Measurements from ENCODE around the gene ITFG1.
"Not testable (repeated sequence)": the region's sequence is repeated elsewhere in the genome, so short reads cannot be mapped to it uniquely, and the experiment has no call there.

- not testable (repeated sequence) for TF ChIP-seq CTCF, POLR2A (IDR thresholded peaks at IDR 0.05)
Observed at GRCh38 chr16:47181066-47181465, 279.8 kb downstream of the ITFG1 start.
